Measurements from ENCODE around the gene NPLOC4.

- TF ChIP-seq CTCF (IDR thresholded peaks at IDR 0.05) (no peak), ZFX (IDR thresholded peaks at IDR 0.05; ENCODE audit: borderline replicate concordance) (no peak)
Observed at GRCh38 chr17:81558941-81559806, 77.7 kb downstream of the NPLOC4 start.

All from 22Rv1 (cell line).